Endothelial cell of umbilical vein (primary cell): ENCODE results near the gene ERICH6B.

Experiments used
- EZH2 ChIP-seq: IDR thresholded peaks from 2 replicates; pipeline ENCODE4 v1.6.1; 2012; ENCODE audit warnings: borderline replicate concordance, low read depth, mild to moderate bottlenecking, moderate library complexity, low read length, inconsistent platforms; ENCODE audit not compliant: severe bottlenecking
- MAX ChIP-seq: IDR thresholded peaks from 2 replicates; pipeline ENCODE4 v1.6.1; 2011; ENCODE audit not compliant: insufficient read depth, insufficient read length
- POLR2A ChIP-seq: IDR thresholded peaks from 2 replicates; pipeline ENCODE4 v1.6.1; 2012; ENCODE audit warnings: low read depth, mild to moderate bottlenecking, control low read depth, low read length
- POLR2AphosphoS5 ChIP-seq: IDR thresholded peaks from 2 replicates; pipeline ENCODE4 v1.6.1; 2012; ENCODE audit warnings: low read depth, mild to moderate bottlenecking, control low read depth, low read length, moderate library complexity; ENCODE audit not compliant: insufficient read depth
- TF ChIP-seq, protein P1 (sequence below), 2 donors: IDR thresholded peaks; 1 replicate in 1 of 2; 2 replicates in 1 of 2; pipeline ENCODE4 v1.5.1; 2011; ENCODE audit warnings: low read length in 2 of 2, mild to moderate bottlenecking in 2 of 2, moderate library complexity in 2 of 2, control low read depth in 1 of 2, inconsistent platforms in 1 of 2, low read depth in 1 of 2; ENCODE audit not compliant: insufficient read depth in 1 of 2; ENCODE audit errors: extremely low read depth in 1 of 2

DNA sequence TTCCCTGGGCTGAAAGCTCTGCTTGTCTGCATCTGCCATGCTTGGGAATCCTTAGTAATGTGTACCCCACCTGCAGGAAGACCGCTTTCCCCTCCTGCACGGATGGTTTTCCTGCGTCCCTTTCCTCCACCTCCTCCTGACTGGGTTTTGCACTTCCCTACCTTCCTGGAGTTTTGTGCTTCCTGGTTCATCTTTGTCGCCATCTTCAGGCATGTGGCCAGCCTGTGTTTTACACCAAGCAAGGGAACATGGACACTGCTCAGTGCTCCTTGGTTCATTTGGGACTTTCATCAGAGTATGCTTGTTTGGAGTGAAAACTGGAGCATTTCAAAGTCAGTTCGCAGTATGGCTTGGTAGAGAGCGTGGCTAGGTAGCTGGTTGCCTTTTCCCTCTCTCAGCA is 30.7 kb downstream of the ERICH6B start:
- TF ChIP-seq, protein P1, sequence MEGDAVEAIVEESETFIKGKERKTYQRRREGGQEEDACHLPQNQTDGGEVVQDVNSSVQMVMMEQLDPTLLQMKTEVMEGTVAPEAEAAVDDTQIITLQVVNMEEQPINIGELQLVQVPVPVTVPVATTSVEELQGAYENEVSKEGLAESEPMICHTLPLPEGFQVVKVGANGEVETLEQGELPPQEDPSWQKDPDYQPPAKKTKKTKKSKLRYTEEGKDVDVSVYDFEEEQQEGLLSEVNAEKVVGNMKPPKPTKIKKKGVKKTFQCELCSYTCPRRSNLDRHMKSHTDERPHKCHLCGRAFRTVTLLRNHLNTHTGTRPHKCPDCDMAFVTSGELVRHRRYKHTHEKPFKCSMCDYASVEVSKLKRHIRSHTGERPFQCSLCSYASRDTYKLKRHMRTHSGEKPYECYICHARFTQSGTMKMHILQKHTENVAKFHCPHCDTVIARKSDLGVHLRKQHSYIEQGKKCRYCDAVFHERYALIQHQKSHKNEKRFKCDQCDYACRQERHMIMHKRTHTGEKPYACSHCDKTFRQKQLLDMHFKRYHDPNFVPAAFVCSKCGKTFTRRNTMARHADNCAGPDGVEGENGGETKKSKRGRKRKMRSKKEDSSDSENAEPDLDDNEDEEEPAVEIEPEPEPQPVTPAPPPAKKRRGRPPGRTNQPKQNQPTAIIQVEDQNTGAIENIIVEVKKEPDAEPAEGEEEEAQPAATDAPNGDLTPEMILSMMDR (IDR thresholded peaks at IDR 0.05; ENCODE audit: extremely low read depth in 1 of 2, insufficient read depth in 1 of 2, low read depth in 1 of 2, low read length in 2 of 2) = no peak
- TF ChIP-seq POLR2A (no peak), EZH2 (no peak), POLR2AphosphoS5 (no peak), MAX (no peak)
